Body of pancreas (tissue), 4 donors: ENCODE results near the gene VTI1B.

Experiments
- POLR2A ChIP-seq, 3 donors: fragments of 450-650 bp; IDR thresholded peaks; one replicate each; pipeline ENCODE4 v1.6.1; 2016; ENCODE audit warnings: antibody characterized with exemption in 3 of 3, mild to moderate bottlenecking in 2 of 3
- TF ChIP-seq, protein P1 (sequence below), 7 experiments: fragments of 450-650 bp in 4 of 7; fragments of 200-600 bp in 3 of 7; sonication (generic) in 3 of 7; IDR thresholded peaks; one replicate each; pipeline ENCODE4 v1.5.1; 2016 to 2019; ENCODE audit warnings: antibody characterized with exemption in 7 of 7

DNA sequence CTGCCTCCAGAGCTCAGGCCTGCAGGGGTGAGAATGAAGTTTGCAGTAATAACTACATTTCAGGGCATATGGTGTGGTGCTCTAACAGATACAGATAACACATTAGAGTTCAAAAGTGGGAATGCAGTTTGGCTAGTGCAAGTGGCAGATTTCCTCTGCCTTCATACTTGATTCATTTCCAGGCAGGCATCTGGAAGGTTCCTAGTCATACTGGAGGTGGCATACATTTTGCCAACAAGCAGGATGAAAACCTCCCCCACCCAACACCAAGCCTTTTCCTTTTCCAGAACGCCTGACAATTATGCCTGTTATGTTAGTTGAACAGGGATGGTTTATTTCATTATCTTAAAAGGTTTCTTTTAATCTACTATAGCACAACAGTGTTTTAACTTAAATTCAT is 24.3 kb downstream of the VTI1B start:
- TF ChIP-seq POLR2A (IDR thresholded peaks at IDR 0.05): no peak
- TF ChIP-seq, protein P1, sequence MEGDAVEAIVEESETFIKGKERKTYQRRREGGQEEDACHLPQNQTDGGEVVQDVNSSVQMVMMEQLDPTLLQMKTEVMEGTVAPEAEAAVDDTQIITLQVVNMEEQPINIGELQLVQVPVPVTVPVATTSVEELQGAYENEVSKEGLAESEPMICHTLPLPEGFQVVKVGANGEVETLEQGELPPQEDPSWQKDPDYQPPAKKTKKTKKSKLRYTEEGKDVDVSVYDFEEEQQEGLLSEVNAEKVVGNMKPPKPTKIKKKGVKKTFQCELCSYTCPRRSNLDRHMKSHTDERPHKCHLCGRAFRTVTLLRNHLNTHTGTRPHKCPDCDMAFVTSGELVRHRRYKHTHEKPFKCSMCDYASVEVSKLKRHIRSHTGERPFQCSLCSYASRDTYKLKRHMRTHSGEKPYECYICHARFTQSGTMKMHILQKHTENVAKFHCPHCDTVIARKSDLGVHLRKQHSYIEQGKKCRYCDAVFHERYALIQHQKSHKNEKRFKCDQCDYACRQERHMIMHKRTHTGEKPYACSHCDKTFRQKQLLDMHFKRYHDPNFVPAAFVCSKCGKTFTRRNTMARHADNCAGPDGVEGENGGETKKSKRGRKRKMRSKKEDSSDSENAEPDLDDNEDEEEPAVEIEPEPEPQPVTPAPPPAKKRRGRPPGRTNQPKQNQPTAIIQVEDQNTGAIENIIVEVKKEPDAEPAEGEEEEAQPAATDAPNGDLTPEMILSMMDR (IDR thresholded peaks at IDR 0.05): no peak
